OCI-LY7 (cell line): Measurements from ENCODE around the gene SNAI3.

Source experiments
- EZH2phosphoT487 ChIP-seq: fragments of 200-600 bp; sonication (generic); IDR thresholded peaks from 2 replicates; pipeline ENCODE4 v1.6.1; 2018; ENCODE audit warnings: low read depth, borderline replicate concordance, mild to moderate bottlenecking, mixed run types, antibody characterized with exemption, low read length, moderate library complexity, mixed read lengths
- TF ChIP-seq, protein P1 (sequence below): fragments of 200-600 bp; sonication (generic); conservative IDR thresholded peaks from 2 replicates; pipeline ENCODE4 v1.5.1; 2014; ENCODE audit warnings: mild to moderate bottlenecking, antibody characterized with exemption, low read length, moderate library complexity, mixed read lengths

DNA sequence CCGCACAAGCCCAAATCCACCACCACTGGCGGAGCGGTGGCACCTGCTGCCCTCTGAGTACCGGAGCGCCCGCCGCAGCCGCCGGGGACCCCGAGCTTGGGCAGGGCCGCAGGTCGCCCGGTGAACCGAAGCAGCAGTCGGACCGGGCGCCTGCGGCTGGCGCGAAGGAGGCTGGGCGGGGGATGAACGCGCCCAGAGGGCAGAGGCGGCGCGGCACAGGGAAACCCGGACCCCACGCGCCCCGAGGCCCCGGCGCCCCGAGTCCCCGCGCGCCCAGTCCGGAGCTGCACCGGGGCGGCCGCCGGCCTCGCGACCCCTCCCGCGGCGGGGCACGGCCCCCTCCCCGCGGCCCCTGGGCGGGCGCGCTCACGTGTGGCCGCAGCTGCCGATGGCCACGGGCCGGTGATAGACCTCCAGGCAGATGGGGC lies 19.5 kb upstream of the SNAI3 start:
- TF ChIP-seq, protein P1, sequence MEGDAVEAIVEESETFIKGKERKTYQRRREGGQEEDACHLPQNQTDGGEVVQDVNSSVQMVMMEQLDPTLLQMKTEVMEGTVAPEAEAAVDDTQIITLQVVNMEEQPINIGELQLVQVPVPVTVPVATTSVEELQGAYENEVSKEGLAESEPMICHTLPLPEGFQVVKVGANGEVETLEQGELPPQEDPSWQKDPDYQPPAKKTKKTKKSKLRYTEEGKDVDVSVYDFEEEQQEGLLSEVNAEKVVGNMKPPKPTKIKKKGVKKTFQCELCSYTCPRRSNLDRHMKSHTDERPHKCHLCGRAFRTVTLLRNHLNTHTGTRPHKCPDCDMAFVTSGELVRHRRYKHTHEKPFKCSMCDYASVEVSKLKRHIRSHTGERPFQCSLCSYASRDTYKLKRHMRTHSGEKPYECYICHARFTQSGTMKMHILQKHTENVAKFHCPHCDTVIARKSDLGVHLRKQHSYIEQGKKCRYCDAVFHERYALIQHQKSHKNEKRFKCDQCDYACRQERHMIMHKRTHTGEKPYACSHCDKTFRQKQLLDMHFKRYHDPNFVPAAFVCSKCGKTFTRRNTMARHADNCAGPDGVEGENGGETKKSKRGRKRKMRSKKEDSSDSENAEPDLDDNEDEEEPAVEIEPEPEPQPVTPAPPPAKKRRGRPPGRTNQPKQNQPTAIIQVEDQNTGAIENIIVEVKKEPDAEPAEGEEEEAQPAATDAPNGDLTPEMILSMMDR = no peak
- TF ChIP-seq EZH2phosphoT487 = no peak
